Cardiac ventricle fibroblast (primary cell): ENCODE data around the gene MAPK12. TPM values are rescaled to one million over a fixed set of nuclear protein-coding genes. Genes with fewer than 3 reads are reported as not detected.

Experiments
- total RNA-seq: library from RNA; depleted of rRNA; stranded (reverse); fragments of >200 nt; gene quantifications from 2 replicates; pipeline ENCODE4 v1.2.3, GENCODE V29; 2015

Gene MAPK12
- 24.5 and 31.3 TPM in 2 replicates for total RNA-seq

GRCh38 chr22:50261615-50262459 is at the start of gene MAPK12:
Gene MAPK12, minus strand, starts transcription at chr22:50261683. Its CDS starts 174 bp downstream, at chr22:50261509.

GRCh38 chr22:50306753-50307749 is 45.6 kb upstream of the MAPK12 start, which contains the start of gene PLXNB2:
Gene PLXNB2, minus strand, starts transcription at chr22:50307646. Its CDS starts 17,062 bp downstream, at chr22:50290584.

GRCh38 chr22:50269970-50270665 is 8.6 kb upstream of the MAPK12 start, which contains the start of gene MAPK11:
Gene MAPK11, minus strand, starts transcription at chr22:50270380. Its CDS starts 88 bp downstream, at chr22:50270292.

GRCh38 chr22:50250555-50251476 is 10.7 kb downstream of the MAPK12 start, which contains the start of gene HDAC10:
Gene HDAC10, minus strand, starts transcription at chr22:50251265. Its CDS starts 233 bp downstream, at chr22:50251032.

GRCh38 chr22:50244420-50245213 is 16.9 kb downstream of the MAPK12 start, which contains the start of gene TUBGCP6:
Gene TUBGCP6, minus strand, starts transcription at chr22:50245023. Its CDS starts 564 bp downstream, at chr22:50244459.

Other genes starting within 250 kb of the MAPK12 start
- not detected in 2 replicates for gene IL17REL, start 248.9 kb downstream of the MAPK12 start, total RNA-seq
- gene TTLL8, start 203.4 kb downstream of the MAPK12 start, total RNA-seq, result not detected in 2 replicates
- 0.54 and 0.87 TPM in 2 replicates for gene MLC1, start 176.3 kb downstream of the MAPK12 start, total RNA-seq
- gene MOV10L1, start 171.7 kb downstream of the MAPK12 start, total RNA-seq, result 0.39 and 0.56 TPM in 2 replicates
- gene PANX2, start 91.0 kb downstream of the MAPK12 start, total RNA-seq, result 2.6 and 2.7 TPM in 2 replicates
- gene TRABD, start 75.8 kb downstream of the MAPK12 start, total RNA-seq, result 19.4 and 22.1 TPM in 2 replicates
- 18.1 and 21.4 TPM in 2 replicates for gene SELENOO, start 60.7 kb downstream of the MAPK12 start, total RNA-seq
- 16.3 and 17.3 TPM in 2 replicates for gene TUBGCP6, start 16.7 kb downstream of the MAPK12 start, total RNA-seq
- gene HDAC10, start 10.4 kb downstream of the MAPK12 start, total RNA-seq, result 29.0 and 29.2 TPM in 2 replicates
- 8.3 and 12.4 TPM in 2 replicates for gene MAPK11, start 8.7 kb upstream of the MAPK12 start, total RNA-seq
- 211 and 212 TPM in 2 replicates for gene PLXNB2, start 46.0 kb upstream of the MAPK12 start, total RNA-seq
- 1.1 and 1.4 TPM in 2 replicates for gene DENND6B, start 65.3 kb upstream of the MAPK12 start, total RNA-seq
- 31.6 and 39.3 TPM in 2 replicates for gene PPP6R2, start 81.6 kb upstream of the MAPK12 start, total RNA-seq
- 40.4 and 54.6 TPM in 2 replicates for gene SBF1, start 213.4 kb upstream of the MAPK12 start, total RNA-seq
- 2.0 and 9.4 TPM in 2 replicates for gene ADM2, start 219.9 kb upstream of the MAPK12 start, total RNA-seq
- gene MIOX, start 225.2 kb upstream of the MAPK12 start, total RNA-seq, result not detected in 2 replicates
- 66.0 and 69.6 TPM in 2 replicates for gene LMF2, start 246.0 kb upstream of the MAPK12 start, total RNA-seq
- 17.7 and 20.5 TPM in 2 replicates for gene NCAPH2, start 246.5 kb upstream of the MAPK12 start, total RNA-seq